NCI-H446 treated with DMSO at 0.1 percent for 48 hours (cell line): ENCODE measurements around the gene GP5.

Source experiments
- DNase-seq: peaks from one replicate; lab custom pipeline; 2025; lab: John Stamatoyannopoulos, UW

The GP5 gene, protein sequence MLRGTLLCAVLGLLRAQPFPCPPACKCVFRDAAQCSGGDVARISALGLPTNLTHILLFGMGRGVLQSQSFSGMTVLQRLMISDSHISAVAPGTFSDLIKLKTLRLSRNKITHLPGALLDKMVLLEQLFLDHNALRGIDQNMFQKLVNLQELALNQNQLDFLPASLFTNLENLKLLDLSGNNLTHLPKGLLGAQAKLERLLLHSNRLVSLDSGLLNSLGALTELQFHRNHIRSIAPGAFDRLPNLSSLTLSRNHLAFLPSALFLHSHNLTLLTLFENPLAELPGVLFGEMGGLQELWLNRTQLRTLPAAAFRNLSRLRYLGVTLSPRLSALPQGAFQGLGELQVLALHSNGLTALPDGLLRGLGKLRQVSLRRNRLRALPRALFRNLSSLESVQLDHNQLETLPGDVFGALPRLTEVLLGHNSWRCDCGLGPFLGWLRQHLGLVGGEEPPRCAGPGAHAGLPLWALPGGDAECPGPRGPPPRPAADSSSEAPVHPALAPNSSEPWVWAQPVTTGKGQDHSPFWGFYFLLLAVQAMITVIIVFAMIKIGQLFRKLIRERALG

DNA sequence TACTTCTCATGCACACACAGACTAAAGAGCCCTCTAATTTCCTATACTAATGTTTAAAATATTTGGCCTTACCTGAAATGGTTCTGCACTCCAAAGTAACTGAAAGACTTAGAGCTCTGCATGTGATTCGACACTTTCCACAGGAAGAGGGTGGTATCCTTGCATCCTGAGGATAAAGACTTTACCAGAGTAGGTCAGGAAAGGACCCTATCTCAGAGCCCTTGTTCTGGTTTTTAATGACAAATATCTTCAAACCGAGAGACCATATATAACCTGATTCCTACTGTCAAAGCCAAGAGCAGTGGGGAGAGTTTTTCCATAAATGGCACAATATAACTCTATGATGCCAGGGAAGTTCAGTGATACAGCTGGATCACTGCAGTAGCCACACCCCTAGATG, at the start of gene GP5:
GP5 (minus strand) TSS at position 101 of the 400 bp plus-strand sequence. CDS start 984 bp downstream, outside the sequence.
- no peak for DNase-seq

DNA sequence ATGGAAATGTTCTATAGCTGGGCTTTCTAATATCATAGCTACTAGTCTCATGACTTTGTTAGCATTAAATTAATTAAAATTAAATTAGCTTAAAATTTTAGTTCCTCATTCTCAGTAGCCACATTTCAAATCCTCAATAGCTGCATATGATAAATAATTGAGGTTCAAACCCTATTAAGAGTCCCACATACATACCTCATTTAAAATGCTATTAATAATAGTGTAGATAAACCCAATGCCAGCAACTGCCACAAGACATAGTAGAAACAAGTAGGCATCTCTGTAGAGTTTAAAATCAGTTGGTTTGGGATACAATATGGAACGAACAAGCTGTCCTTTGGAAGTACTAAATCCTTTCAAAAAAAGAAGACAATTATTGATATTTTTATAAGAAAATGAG, 48.6 kb upstream of the GP5 start:
- no peak for DNase-seq

DNA sequence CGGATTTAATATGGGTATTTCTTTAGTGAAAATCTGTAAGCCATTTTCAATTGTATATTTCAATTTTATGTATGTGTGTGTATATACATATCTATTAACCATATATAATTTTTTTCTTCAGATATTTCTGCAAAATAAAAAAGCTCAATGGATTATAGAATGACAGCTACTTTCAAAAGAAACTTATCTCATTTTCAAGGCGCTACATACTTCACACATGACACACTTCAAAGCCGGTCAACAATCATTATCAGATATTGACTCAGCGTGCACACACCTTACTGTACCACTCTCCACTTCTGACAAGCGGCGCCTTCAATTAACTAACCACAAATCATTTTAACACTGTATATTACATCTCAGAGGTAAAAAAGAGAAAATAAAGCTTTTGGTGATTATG, 48.1 kb upstream of the GP5 start:
- no peak for DNase-seq

DNA sequence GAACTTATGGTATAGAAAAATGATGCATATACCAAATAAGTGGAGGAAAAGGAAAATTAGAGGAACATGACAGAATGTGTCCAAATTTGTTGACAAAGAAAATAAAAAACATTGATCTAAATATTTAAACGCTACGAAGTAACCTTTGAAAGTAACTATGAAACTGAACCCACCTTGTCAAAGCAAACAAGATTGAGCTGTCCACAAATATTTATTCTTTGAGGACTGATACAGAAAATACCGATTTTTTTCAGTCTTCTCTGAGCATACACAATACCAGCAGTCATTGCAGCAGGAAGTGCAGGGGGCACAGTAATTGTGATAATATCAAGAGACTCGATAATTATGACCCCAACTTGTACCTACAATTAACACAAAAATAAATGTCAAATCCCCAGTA, 47.7 kb upstream of the GP5 start:
- DNase-seq = no peak

DNA sequence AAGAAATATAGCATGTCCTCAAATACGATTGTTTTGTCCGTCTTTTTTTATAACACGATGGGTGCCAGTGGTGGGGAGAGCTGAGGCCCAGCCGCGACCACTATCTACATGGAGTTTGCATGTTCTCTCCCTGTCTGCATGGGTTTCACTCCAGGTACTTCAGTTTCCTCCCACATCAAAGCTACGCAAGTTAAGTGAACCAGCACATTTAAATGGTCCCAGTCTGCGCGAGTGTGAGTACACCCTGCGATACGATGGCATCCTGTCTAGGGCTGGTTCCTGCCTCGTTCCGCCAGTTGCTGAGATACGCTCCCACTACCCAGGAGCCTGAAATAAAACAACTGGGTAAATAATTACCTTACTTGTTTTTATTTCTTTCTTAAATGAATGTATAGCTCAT, 47.1 kb upstream of the GP5 start:
- no peak for DNase-seq

DNA sequence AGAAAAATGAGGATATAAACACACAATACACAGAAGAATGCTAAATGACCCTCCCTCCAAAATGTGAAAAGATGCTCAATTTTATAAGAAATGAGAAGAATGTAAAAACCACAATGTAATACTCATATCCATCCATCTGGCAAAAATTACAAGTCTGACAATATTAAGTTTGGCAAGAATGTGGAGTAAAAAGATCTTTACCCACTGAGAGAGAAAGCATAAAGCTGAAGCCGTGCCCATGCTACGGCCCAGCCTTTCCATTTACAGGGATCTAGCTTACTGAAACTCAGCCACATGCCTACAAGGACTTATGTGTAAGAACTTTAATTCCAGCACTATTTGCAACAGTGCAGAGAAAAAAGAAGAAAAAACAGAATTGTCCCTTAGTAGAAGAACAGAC, 44.8 kb upstream of the GP5 start:
- DNase-seq = no peak

DNA sequence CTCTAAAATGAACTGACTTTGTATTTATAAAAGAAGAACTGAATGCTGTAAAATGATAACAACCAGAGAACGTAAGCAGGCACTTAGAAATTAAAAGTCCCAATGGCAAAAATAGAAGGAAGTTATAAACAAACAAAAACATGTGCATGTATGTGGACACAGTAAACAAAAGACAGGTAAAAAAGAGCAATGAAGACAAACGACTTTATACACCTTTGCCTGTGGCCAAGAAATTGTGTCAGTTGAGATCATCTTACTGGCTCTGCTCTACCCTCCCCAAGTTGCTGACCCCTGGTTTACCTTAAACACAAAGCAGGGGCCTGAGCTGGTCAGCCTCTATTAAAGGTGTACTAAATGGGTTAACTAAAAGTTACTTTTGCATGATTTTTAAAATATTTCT, 41.7 kb upstream of the GP5 start:
- DNase-seq = no peak

DNA sequence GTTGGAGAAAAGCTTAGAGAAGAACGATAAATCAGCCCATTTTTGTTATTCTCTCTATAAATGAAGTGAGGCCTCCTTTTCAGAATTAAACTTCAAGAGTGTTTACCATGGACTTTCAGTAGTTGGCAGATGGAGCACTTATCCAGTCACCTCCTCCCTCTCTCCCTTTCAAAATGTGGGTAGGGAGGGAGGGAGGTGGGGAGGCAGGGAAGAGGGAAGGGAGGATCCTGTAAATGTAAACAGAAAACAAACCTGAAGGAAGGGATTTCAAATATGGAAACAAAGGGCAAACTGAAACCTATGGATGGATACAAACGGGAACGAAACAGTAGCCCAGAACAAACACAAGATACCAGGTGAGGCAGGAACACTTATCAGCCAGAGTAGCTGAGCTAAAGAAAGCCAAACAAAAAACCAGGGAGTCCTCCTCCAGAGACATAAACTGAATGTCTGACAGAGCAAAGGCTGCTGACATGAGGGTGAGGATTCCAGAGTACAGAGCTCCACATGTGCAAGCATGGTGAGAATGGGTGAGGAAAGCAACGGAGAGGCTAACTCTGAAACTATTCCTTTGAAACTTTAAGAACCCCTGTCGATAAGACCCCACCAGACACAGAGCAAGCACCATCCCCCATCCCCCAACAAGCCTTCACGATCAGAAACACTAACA, 41.0 kb upstream of the GP5 start:
- DNase-seq = no peak

DNA sequence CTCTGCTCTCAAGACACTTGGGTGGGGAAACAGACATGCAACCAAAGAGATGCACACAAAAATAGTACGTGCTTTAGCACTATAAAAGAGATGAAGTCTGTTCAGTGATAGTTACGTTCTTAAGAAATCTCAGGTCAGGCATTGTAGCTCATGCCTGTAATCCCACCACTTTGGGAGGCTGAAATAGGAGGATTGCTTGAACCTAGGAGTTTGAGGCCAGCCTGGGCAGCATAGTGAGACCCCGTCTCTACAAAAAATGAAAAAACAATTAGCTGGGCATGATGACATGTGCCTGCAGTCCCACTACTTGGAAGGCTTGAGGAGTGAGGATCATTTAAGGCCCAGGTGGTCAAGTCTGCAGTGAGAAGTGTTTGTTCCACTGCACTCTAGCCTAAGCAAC, 35.4 kb upstream of the GP5 start:
- no peak for DNase-seq

DNA sequence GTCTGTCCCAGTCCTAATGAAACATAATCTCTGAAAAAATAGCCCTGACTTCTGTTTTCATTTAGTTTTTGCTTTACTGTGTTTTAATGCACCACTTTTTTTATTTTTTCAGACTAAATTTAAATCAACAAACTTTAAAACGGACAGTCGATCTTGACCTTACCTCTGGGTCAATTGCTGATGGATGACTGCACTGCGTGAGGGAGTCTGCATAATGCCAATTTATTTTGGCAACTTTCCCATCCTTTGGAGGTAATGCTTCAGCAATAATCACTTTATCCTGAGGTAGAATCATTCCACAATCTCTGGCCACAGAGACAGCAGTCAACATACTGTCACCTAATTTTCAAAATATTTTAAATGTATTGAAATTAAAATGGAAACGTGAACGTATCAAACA, 32.5 kb upstream of the GP5 start:
- DNase-seq = no peak

DNA sequence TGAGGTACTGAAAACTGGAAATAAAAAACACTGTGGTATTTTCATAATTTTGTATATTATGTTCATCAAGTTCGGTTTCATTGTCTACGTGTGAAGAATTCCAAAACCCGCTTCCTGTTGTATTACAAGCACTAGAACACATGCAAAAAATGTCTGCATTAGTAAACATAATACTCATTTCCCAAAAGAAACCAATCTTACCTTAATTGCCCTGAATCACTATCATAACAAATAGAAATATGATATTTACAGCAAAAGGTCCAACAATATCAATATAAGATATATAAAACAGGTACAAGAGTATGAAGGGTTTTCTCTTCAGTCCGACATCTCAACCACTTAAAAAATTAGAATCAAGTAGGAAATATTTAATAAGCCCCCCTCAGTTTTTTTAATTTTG, 26.3 kb upstream of the GP5 start:
- DNase-seq = no peak

DNA sequence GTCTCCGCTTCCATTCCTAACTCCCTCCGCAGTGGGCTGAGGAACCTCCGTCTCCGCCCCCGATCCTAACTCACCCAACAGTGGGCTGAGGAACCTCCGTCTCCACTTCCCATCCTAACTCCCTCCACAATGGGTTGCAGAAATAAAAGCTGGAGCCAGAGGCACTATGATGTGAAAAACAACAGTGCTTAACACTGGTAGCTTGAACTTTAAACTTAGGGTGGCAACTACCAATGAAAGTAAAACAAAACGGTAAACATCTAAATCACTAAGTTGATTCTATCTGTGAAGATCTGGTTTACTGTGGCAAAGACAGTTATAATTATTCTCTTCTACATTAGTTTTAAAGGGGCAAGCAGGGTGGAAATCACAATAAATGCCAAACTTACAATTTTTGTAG, 25.9 kb upstream of the GP5 start:
- no peak for DNase-seq

DNA sequence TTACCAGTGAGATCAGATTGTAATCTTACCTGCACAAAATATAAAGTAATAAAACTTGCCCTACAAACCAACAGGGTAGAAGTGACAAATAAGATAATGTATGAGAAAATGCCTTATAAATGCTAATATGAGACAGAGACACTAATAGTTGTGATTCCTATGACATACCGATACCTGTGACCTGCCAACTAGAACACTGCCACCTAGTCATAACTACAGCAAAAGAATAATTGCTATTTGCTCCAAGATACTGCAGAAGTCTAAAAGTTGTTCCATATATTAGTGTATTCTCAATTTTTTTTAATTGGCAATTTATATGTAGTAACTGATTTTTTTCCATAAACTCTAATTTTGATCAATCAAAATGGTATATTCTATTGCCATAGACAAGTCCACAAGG, 25.3 kb upstream of the GP5 start:
- no peak for DNase-seq

DNA sequence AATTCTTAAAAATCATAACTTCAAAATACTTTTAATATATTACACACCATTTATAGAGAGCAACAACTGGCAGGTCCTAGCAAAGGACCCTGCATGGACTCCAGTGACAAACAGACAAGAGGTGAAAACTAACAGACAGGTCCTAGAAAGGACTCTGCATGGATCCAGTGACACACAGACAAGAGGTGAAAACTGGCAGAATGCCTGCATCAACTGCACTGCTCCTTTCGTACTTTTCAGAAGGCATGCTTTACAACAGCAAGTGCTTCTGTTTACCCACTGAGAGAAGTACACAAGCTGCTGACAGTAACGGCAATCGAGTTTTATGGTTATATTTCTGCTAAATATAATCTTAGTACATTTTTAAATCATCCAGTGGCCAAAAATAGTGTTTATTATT, 24.3 kb upstream of the GP5 start:
- no peak for DNase-seq

DNA sequence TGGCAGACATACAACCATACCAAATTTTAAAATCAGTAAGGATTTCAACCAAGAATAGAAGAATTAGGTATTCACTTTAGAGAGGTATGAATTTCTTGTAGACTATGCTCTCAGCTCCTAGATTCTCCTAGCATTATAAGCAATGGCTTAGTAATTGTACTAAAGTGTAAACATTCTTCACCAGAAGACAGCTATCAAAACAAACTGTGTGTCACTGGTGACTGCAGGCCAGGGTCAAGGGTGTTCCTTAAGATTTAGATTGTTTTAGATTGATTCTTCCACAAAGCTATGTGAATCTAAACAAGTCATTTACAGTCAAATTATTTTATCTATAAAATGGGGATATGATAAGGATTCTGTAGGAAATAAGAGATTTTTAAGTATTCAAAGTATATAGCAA, 23.1 kb upstream of the GP5 start:
- no peak for DNase-seq

DNA sequence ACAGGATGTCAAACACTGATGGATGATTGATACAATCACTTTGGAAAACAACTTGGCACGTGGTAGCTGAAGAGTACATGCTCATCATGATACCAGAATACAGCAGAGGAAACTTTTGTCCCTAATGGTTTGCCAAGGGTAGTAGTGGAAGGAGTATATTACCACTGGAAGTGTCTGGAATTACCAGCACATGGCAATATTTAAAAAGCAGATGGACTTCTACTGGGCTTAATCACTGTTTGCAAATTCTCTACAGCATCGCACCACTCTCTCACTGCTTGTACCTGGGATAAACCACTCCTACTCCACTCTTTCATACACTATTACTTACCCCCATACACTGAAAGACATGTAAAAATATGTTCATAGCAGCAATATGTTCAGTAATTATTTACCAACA, 19.6 kb upstream of the GP5 start:
- DNase-seq = no peak

DNA sequence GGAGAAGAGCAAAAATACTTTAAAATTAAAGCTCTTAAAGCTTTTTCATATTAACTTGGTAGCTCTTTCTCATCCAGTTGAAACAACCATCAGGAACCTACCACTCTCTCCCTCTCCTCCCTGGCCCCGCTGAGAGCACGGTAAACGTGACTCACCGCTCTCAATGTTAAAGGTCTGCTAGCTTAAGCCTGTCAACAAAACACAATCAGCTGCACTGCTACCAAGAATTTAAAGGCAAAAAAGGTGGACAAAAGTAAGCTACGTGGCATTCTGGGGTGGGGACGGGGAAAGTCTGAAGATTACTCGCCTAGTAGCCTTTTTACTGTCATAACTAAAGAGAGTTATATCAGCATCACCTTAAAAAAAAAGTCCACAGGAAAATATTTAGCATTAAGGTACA, 8.4 kb upstream of the GP5 start:
- DNase-seq = no peak

DNA sequence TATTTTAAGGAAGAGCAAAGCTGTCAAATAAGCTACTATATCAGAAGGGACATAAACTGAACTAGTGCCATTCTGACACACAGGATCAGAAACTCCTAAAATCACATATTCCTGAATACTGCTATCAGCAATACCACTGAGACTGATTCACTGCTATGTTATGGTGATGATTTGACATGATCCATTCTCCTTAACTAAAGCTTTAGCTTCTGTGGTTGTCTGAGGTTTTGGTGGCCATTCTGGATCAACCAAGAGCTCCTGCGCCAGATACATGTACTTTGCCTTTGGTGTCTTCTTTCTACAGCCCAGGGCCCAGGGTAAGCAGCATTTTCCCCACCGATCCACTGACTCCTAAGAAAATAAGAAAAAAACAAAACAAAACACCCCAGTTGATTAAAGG, 6.7 kb upstream of the GP5 start:
- DNase-seq = no peak

DNA sequence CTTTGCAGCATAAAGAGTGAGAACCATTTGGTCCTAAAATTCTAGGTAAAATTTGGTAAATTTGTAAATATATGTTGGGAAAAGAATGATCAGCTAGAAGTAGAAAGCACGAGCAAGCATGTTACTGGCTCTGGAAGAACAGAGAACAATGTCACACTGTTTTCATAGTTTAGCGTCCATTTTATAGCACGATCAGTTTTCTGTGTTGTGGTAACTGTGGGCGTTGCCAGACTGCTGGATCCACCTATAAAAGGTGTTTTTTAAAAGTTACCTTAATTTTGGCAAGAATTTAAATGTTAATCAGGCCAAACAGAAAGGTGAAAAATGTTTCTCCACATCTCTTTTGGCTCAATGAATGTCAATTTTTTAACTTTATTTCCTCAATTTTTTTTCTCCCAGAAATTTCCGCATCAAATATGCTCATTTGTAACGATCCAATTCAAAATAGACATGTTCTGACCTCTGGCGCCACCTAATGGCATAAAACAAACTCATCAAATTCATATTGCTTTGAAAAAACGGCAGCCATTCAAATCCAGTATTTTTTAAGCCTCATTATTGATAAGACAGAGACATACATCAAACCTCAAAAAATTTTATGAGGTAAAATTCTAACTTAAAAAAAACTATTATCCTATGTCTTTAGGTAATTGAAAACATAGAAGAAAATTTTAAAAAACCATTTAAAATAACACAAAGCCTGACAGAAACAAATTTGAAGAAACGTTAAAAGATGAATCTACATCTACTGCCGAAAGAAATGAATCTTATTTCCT, 5.5 kb upstream of the GP5 start:
- DNase-seq = peak; percentile 33

DNA sequence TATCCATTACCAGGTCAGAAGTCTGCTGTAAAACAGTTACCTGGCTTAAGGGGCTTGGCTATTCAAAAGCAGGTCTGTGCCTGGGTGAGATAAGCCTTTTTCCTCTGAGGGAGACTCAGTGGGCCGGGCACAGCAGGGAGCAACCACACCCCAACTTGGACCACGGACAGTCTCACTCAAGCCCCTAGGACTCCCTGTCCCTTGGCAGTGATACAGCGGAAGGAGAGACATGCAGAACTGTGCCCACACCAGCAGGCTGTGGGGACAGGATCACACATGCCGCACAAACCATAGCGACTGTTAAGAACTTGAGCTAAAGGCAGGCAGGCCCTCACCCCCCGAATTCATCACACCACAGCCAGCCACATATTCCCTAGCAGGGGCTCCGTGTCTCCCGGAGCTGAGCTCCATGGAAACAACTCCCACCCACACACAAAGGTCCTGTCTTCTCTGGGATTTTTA, 2.8 kb upstream of the GP5 start:
- no peak for DNase-seq

DNA sequence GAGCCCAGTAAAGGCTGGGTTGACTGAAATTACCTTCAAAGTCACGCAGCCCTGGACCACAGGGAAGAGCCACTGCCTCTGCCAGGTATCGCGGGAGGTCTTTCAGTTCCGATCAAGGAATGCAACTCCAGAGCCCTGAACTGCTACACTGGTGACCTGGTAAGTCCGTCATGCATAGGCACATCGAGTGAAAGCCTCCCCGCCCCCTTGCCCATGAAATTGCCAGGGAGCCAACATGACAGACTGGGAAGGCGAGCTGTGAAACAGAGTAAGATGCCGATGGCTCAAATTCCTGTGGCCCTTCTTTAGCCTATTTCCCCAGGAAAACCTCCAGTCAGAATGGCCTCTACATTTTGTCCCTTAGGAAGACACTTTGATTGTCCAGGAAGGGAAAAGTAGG, 2.3 kb upstream of the GP5 start:
- no peak for DNase-seq

DNA sequence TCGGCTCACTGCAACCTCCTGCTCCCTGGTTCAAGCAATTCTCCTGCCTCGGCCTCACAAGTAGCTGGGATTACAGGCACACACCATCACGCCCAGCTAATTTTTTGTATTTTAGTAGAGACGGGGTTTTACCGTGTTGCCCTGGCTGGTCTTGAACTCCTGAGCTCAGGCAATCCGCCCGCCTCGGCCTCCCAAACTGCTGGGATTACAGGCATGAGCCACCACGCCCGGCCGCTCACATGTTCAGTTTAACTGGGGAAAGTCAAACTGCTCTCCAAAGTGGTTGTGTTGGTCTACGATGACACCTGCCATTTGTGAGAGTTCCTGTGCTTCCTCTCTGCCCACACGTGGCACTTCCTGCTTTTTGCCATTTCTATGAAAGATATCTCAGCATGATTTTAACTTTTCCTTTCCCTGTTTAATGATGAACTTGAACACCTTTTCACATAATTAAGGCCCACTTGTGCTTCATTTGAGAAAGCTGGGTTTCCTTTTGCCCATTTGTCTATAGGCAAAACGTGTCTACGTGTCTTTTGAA, 877 bp upstream of the GP5 start:
- DNase-seq = no peak
